Mammary epithelial cell (primary cell): ENCODE data around the gene UBA7.

Experiments used
- CTCF ChIP-seq, 2 donors: IDR thresholded peaks in 1 of 2; conservative IDR thresholded peaks in 1 of 2; 2 replicates each; pipeline ENCODE4 v1.5.1; 2011 to 2012; ENCODE audit warnings: inconsistent platforms in 2 of 2, low read length in 2 of 2, mild to moderate bottlenecking in 2 of 2, control low read depth in 1 of 2, low read depth in 1 of 2; ENCODE audit not compliant: insufficient read depth in 1 of 2; ENCODE audit errors: extremely low read depth in 1 of 2
- EZH2 ChIP-seq: IDR thresholded peaks from 2 replicates; pipeline ENCODE4 v1.6.1; 2012; ENCODE audit warnings: low read length, inconsistent platforms, borderline replicate concordance

GRCh38 chr3:49801160-49801559 is 12.6 kb downstream of the UBA7 start:
- TF ChIP-seq CTCF (conservative IDR thresholded peaks at IDR 0.05 in 1 of 2, IDR thresholded peaks at IDR 0.05 in 1 of 2; ENCODE audit: extremely low read depth in 1 of 2, insufficient read depth in 1 of 2, low read depth in 1 of 2, low read length in 2 of 2), result no peak
- no peak for TF ChIP-seq EZH2
